HG02588 (cell line): ENCODE results near the gene MAGEB4.

Source experiments
- ATAC-seq: cut with Tn5 transposase; IDR thresholded peaks from one replicate; pipeline ENCODE4 v1.9.1; 2021; ENCODE audit warnings: mild to moderate bottlenecking, moderate library complexity; ENCODE audit not compliant: unreplicated experiment

MAGEB4 gene

DNA sequence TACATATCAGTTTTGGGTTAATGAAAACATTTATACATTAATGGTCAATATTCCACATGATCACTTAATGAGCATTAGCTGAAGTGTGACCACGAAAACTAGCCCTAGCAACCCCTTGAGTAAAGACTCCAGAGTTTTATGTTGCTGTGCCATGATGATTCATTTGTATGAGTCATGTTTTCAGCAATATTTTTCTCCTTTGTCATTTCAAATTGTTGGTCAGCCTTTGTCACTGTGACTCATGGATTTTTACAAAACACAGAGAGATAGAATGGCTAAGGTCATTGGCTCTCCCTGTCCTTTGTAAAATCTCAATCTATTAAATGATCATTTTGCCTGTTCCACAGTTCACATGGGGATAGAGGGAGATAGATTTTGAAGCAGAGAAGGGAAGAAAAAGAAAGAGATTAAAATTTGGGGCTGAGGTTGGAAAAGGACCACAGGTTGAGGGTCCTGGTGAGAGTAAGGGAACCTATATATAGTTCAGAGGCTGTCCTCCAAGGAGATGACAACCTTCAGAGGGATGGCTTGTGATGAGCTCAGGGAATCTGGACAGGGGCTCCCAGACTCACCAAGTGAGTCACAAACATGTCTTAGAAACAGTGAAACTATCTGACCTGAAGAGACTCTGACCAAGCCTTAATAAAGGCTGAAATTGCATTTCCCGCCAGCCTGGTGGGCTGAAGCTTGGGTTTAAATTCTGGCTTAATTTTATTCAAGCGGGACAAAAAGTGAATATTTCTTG, 41.8 kb downstream of the MAGEB4 start:
- ATAC-seq: no peak
